Stimulated activated CD4-positive, alpha-beta T cell treated with anti-CD3 and anti-CD28 coated beads, TNF-alpha, amount 100 ng/mL, for 24 hours (primary cell): ENCODE measurements around the gene NGFR.
A peak's percentile ranks its signal among the peaks of the same experiment; 100 is the strongest.
"Not testable (repeated sequence)": the region's sequence is repeated elsewhere in the genome, so short reads cannot be mapped to it uniquely, and the experiment has no call there.

Source experiments
- DNase-seq, 3 experiments: peaks; one replicate each; pipeline ENCODE4 v3.0.0-alpha.2; 2020; ENCODE audit warnings: low read depth in 3 of 3

Gene NGFR

GRCh38 chr17:49496183-49496866, 1.2 kb downstream of the NGFR start:
- DNase-seq: peak; percentile 54 to 84 (median 63)

- no peak for DNase-seq
Measured at GRCh38 chr17:49496867-49497147, 1.7 kb downstream of the NGFR start.

- DNase-seq: no peak
Measured at GRCh38 chr17:49497148-49498028, 2.3 kb downstream of the NGFR start.

- DNase-seq: no peak
Measured at GRCh38 chr17:49498029-49498615, 3.0 kb downstream of the NGFR start.

GRCh38 chr17:49501496-49501895, 6.4 kb downstream of the NGFR start:
- no peak for DNase-seq

- no peak for DNase-seq
Measured at GRCh38 chr17:49502254-49502653, 7.2 kb downstream of the NGFR start.

GRCh38 chr17:49502680-49503079, 7.6 kb downstream of the NGFR start:
- DNase-seq: not testable (repeated sequence)

- no peak for DNase-seq
Measured at GRCh38 chr17:49504369-49504768, 9.3 kb downstream of the NGFR start.

- no peak for DNase-seq
Measured at GRCh38 chr17:49505854-49506253, 10.8 kb downstream of the NGFR start.

GRCh38 chr17:49506282-49506681, 11.2 kb downstream of the NGFR start:
- DNase-seq: no peak

GRCh38 chr17:49508061-49508865, 13.2 kb downstream of the NGFR start:
- DNase-seq: no peak

GRCh38 chr17:49508866-49509587, 13.9 kb downstream of the NGFR start:
- no peak for DNase-seq

GRCh38 chr17:49509588-49509917, 14.5 kb downstream of the NGFR start:
- DNase-seq: no peak

- DNase-seq: no peak
Measured at GRCh38 chr17:49510059-49510719, 15.1 kb downstream of the NGFR start.

- DNase-seq: no peak
Measured at GRCh38 chr17:49510720-49511110, 15.6 kb downstream of the NGFR start.

GRCh38 chr17:49511810-49512209, 16.7 kb downstream of the NGFR start:
- no peak for DNase-seq

GRCh38 chr17:49512296-49513043, 17.4 kb downstream of the NGFR start:
- DNase-seq: no peak

GRCh38 chr17:49513044-49513395, 17.9 kb downstream of the NGFR start:
- DNase-seq: no peak

GRCh38 chr17:49513641-49514040, 18.5 kb downstream of the NGFR start:
- no peak for DNase-seq

GRCh38 chr17:49514071-49514721, 19.1 kb downstream of the NGFR start:
- no peak for DNase-seq
